ENCODE results near the gene DUSP9.
"Not testable (repeated sequence)": the region's sequence is repeated elsewhere in the genome, so short reads cannot be mapped to it uniquely, and the experiment has no call there.

The DUSP9 gene

GRCh38 chrX:153694687-153695270 is 47.8 kb downstream of the DUSP9 start:
- DNase-seq, result no peak

- no peak for DNase-seq
Observed at GRCh38 chrX:153696100-153696499, 49.1 kb downstream of the DUSP9 start.

- DNase-seq, result not testable (repeated sequence)
Observed at GRCh38 chrX:153696538-153696937, 49.5 kb downstream of the DUSP9 start.

GRCh38 chrX:153696986-153697722 is 50.2 kb downstream of the DUSP9 start:
- DNase-seq, result not testable (repeated sequence)

- DNase-seq, result no peak
Observed at GRCh38 chrX:153697924-153698865, 51.2 kb downstream of the DUSP9 start.

- not testable (repeated sequence) for DNase-seq
Observed at GRCh38 chrX:153699210-153699783, 52.3 kb downstream of the DUSP9 start.

- DNase-seq, result not testable (repeated sequence)
Observed at GRCh38 chrX:153699784-153700371, 52.9 kb downstream of the DUSP9 start.

GRCh38 chrX:153700376-153700945 is 53.5 kb downstream of the DUSP9 start:
- no peak for DNase-seq
